ENCODE results near the gene B4GALNT4.

DNA sequence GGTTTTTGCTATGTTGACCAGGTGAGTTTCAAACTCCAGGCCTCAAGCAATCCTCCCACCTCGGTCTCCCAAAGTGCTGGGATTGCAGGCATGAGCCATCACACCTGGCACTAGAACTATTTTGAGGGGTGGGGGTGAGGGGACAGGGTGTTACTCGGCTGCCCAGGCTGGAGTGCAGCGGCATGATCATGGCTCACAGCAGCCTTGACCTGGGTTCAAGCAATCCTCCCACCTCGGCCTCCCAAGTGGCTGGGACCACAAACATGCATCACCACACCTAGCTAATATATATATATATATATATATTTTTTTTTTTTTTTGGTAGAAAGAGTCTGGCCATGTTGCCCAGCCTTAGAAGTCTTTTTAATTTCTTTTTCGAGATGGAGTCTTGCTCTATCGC lies 31.6 kb upstream of the B4GALNT4 start:
- TF ChIP-seq, protein P1, sequence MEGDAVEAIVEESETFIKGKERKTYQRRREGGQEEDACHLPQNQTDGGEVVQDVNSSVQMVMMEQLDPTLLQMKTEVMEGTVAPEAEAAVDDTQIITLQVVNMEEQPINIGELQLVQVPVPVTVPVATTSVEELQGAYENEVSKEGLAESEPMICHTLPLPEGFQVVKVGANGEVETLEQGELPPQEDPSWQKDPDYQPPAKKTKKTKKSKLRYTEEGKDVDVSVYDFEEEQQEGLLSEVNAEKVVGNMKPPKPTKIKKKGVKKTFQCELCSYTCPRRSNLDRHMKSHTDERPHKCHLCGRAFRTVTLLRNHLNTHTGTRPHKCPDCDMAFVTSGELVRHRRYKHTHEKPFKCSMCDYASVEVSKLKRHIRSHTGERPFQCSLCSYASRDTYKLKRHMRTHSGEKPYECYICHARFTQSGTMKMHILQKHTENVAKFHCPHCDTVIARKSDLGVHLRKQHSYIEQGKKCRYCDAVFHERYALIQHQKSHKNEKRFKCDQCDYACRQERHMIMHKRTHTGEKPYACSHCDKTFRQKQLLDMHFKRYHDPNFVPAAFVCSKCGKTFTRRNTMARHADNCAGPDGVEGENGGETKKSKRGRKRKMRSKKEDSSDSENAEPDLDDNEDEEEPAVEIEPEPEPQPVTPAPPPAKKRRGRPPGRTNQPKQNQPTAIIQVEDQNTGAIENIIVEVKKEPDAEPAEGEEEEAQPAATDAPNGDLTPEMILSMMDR (IDR thresholded peaks at IDR 0.05) = no peak
- no peak for TF ChIP-seq EP300 (IDR thresholded peaks at IDR 0.05)
- no peak for TF ChIP-seq POLR2A (IDR thresholded peaks at IDR 0.05)

Measured in tibial nerve (tissue), 4 donors.